OCI-LY1 (cell line): ENCODE results near the gene GPR137B.

ENCODE experiments used
- H2AFZ ChIP-seq: fragments of 200-600 bp; sonication (generic), shearing (Covaris generic); 2 replicates; pipeline ENCODE4 v1.6.0; 2014; ENCODE audit warnings: antibody characterized with exemption, mild to moderate bottlenecking, low read length
- H3F3A ChIP-seq: fragments of 200-600 bp; sonication (generic), shearing (Covaris generic); 2 replicates; pipeline ENCODE4 v1.6.0; 2014; ENCODE audit warnings: mild to moderate bottlenecking, antibody characterized with exemption, low read length, moderate library complexity; ENCODE audit not compliant: insufficient read depth
- H3K27ac ChIP-seq: fragments of 200-600 bp; sonication (generic); 2 replicates; pipeline ENCODE4 v1.5.1; 2014; ENCODE audit warnings: low read length, mixed run types, mild to moderate bottlenecking, low read depth; ENCODE audit not compliant: poor library complexity, severe bottlenecking
- H3K27me3 ChIP-seq: fragments of 200-600 bp; sonication (generic); 2 replicates; pipeline ENCODE4 v1.6.0; 2014; ENCODE audit warnings: antibody characterized with exemption, mild to moderate bottlenecking, low read length, moderate library complexity; ENCODE audit not compliant: insufficient read depth
- H3K36me3 ChIP-seq: fragments of 200-600 bp; sonication (generic); 2 replicates; pipeline ENCODE4 v1.6.1; 2014; ENCODE audit warnings: mild to moderate bottlenecking, antibody characterized with exemption, low read length, moderate library complexity, mixed read lengths; ENCODE audit not compliant: insufficient read depth
- H3K4me1 ChIP-seq: fragments of 200-600 bp; sonication (generic); 2 replicates; pipeline ENCODE4 v1.5.1; 2014; ENCODE audit warnings: mild to moderate bottlenecking, low read length, moderate library complexity; ENCODE audit not compliant: insufficient read depth, severe bottlenecking
- H3K4me2 ChIP-seq: fragments of 200-600 bp; sonication (generic), shearing (Covaris generic); 2 replicates; pipeline ENCODE4 v1.6.1; 2014; ENCODE audit warnings: low read length
- H3K4me3 ChIP-seq: fragments of 200-600 bp; sonication (generic); 2 replicates; pipeline ENCODE4 v1.5.1; 2014; ENCODE audit warnings: low read length, low read depth, mild to moderate bottlenecking, mixed read lengths; ENCODE audit not compliant: poor library complexity, severe bottlenecking
- H3K79me2 ChIP-seq: fragments of 200-600 bp; shearing (Covaris generic); 2 replicates; pipeline ENCODE4 v1.6.1; 2016; ENCODE audit warnings: mixed run types, low read length, mixed read lengths; ENCODE audit not compliant: insufficient read depth
- H3K9ac ChIP-seq: fragments of 200-600 bp; sonication (generic), shearing (Covaris generic); 2 replicates; pipeline ENCODE4 v1.6.1; 2014; ENCODE audit warnings: mild to moderate bottlenecking, low read length, mixed read lengths
- H3K9me2 ChIP-seq: fragments of 200-600 bp; sonication (generic), shearing (Covaris generic); 2 replicates; pipeline ENCODE4 v1.6.1; 2014; ENCODE audit warnings: low read depth, mild to moderate bottlenecking, low read length, mixed read lengths
- H3K9me3 ChIP-seq: fragments of 200-600 bp; shearing (Covaris generic); 2 replicates; pipeline ENCODE4 v1.6.1; 2014; ENCODE audit warnings: low read length, mixed read lengths
- H4K20me1 ChIP-seq: fragments of 200-600 bp; sonication (generic), shearing (Covaris generic); 2 replicates; pipeline ENCODE4 v1.6.0; 2016; ENCODE audit warnings: mild to moderate bottlenecking, low read length; ENCODE audit not compliant: insufficient read depth
- CTCF ChIP-seq: fragments of 200-600 bp; sonication (generic), shearing (Covaris generic); IDR thresholded peaks from 2 replicates; pipeline ENCODE4 v1.5.1; 2017; ENCODE audit warnings: mild to moderate bottlenecking, antibody characterized with exemption, low read length, moderate library complexity, mixed read lengths
- EZH2 ChIP-seq: fragments of 200-600 bp; sonication (generic), shearing (Covaris generic); IDR thresholded peaks from 2 replicates; pipeline ENCODE4 v1.8.0; 2017; ENCODE audit warnings: borderline replicate concordance, mixed run types, mild to moderate bottlenecking, antibody characterized with exemption, low read length, moderate library complexity, mixed read lengths

Gene GPR137B

GRCh38 chr1:236131916-236132315, 10.4 kb upstream of the GPR137B start:
- Histone ChIP-seq H3K9ac (no peak overlapping the region), H3K9me2 (no peaks in the 10 kb centered on the region)
- TF ChIP-seq EZH2 (no peak), CTCF (no peak)

GRCh38 chr1:236132420-236133046, 9.8 kb upstream of the GPR137B start:
- Histone ChIP-seq H2AFZ (no peak overlapping the region), H3K4me2 (no peak overlapping the region)
- TF ChIP-seq CTCF = no peak
- TF ChIP-seq EZH2 = no peak

More at GRCh38 chr1:236131916-236132315, 10.4 kb upstream of the GPR137B start:
- no peak overlapping the region for H2AFZ ChIP-seq
- no peaks in the 10 kb centered on the region for H3F3A ChIP-seq
- H3K27me3 ChIP-seq = no peaks in the 10 kb centered on the region; the same call in 1 of the 2 replicates
- no peaks in the 10 kb centered on the region for H3K79me2 ChIP-seq
- H4K20me1 ChIP-seq = no peaks in the 10 kb centered on the region
- no peak overlapping the region for H3K4me3 ChIP-seq
- peaks cover 5% of the 10 kb centered on the region for H3K4me1 ChIP-seq
- H3K27ac ChIP-seq = no peak overlapping the region
- H3K36me3 ChIP-seq = no peaks in the 10 kb centered on the region
- no peak overlapping the region for H3K4me2 ChIP-seq
- H3K9me3 ChIP-seq = no peaks in the 10 kb centered on the region

GRCh38 chr1:236133339-236133738, 9.0 kb upstream of the GPR137B start:
- Histone ChIP-seq H4K20me1 (no peaks in the 10 kb centered on the region), H3F3A (no peaks in the 10 kb centered on the region), H3K4me1 (peaks cover 5% of the 10 kb centered on the region), H3K9me2 (no peaks in the 10 kb centered on the region), H2AFZ (no peak overlapping the region), H3K9ac (no peak overlapping the region), H3K36me3 (no peaks in the 10 kb centered on the region), H3K4me2 (no peak overlapping the region), H3K79me2 (no peaks in the 10 kb centered on the region), H3K27me3 (no peaks in the 10 kb centered on the region; the same call in 1 of the 2 replicates), H3K9me3 (no peaks in the 10 kb centered on the region), H3K27ac (no peak overlapping the region), H3K4me3 (no peak overlapping the region)
- TF ChIP-seq EZH2 (no peak), CTCF (no peak)

More at GRCh38 chr1:236132420-236133046, 9.8 kb upstream of the GPR137B start:
- H3K9me3 ChIP-seq = no peaks in the 10 kb centered on the region
- H3F3A ChIP-seq = no peaks in the 10 kb centered on the region
- H4K20me1 ChIP-seq = no peaks in the 10 kb centered on the region
- H3K4me3 ChIP-seq = no peak overlapping the region
- H3K27ac ChIP-seq = no peak overlapping the region
- no peak overlapping the region for H3K9ac ChIP-seq
- no peaks in the 10 kb centered on the region; the same call in 1 of the 2 replicates for H3K27me3 ChIP-seq
- H3K79me2 ChIP-seq = no peaks in the 10 kb centered on the region
- H3K9me2 ChIP-seq = no peaks in the 10 kb centered on the region
- H3K36me3 ChIP-seq = no peaks in the 10 kb centered on the region
- peaks cover 5% of the 10 kb centered on the region for H3K4me1 ChIP-seq
